ENCODE measurements around the gene AP3B1.

GRCh38 chr5:78317515-78317914, 23.0 kb upstream of the AP3B1 start:
- TF ChIP-seq CTCF (IDR thresholded peaks at IDR 0.05) (no peak), POLR2AphosphoS5 (IDR thresholded peaks at IDR 0.05; ENCODE audit: insufficient read depth in 1 of 2, low read depth in 1 of 2) (no peak)
